GM18520 (cell line): ENCODE measurements around the gene TASOR.

Experiments used
- ATAC-seq: cut with Tn5 transposase; IDR thresholded peaks from one replicate; pipeline ENCODE4 v1.9.1; 2021; ENCODE audit not compliant: unreplicated experiment

TASOR gene

GRCh38 chr3:56689303-56689702 is 6.2 kb upstream of the TASOR start:
- ATAC-seq, result no peak

DNA sequence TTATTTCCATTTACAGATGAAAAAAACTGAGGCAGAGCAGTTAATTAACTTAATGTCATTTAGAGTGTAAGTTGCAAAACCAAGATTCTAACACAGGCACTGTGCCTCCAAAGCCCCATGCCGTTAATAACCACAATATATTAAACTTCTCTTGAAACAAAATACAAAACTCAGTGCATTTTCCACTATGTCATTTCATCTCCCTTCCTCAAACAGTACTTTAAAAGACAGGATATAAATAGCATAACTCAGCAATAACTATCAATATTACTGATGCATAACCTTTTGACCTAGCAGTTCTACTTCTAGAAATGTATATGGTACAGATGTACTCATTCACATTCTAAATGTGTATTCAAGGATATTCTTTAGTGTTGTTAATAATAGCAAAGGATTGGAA is 5.1 kb upstream of the TASOR start:
- ATAC-seq, result no peak

GRCh38 chr3:56684029-56684428 is 964 bp upstream of the TASOR start:
- no peak for ATAC-seq

GRCh38 chr3:56682462-56683121 is 473 bp downstream of the TASOR start:
- peak; percentile 38 for ATAC-seq

DNA sequence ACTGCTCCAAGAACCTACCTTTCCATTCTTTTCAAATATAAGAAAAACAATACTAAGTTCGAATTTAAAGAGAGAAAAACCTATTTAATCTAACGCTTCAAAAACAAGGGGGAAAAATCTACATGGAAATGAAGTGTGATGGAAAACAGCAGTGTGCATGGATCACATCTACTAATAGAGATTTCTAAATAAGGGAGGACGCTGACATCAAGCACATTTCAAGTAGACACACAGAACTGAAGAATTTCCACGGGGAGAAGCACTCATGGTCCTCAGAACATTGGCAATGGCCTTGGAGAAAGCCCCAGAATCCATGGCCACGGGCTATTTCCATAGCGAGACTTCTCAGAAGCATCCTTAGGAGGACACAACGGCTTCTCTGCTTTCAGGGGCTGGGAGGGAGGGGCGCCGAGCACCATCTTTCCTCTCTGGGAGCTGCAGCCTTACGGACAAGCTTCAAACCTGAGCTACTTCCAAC is 1.0 kb downstream of the TASOR start:
- no peak for ATAC-seq

DNA sequence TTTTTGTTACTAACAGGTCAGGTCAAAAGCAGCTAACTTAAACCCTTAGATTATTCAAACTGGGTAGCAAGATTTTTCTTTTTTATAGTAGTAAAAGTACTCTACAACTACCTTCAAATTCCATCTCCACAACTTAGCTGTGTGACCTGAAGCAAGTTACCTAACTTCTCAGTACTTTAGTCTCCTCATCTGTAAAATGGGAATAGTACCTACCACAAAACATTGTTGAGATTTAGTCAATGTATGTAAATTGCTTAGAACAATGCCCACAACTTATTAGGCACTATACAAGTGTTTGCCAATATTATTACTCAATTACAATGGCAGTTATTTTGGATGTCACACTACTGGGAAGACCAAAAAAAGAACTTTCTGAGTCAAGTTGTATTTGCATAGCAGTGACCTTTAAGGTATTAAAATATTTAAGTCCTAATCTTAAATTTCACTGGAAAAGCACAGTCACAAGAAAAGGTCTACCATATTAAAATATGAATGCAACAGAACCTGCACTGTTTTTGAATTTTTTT is 2.9 kb downstream of the TASOR start:
- ATAC-seq, result no peak

DNA sequence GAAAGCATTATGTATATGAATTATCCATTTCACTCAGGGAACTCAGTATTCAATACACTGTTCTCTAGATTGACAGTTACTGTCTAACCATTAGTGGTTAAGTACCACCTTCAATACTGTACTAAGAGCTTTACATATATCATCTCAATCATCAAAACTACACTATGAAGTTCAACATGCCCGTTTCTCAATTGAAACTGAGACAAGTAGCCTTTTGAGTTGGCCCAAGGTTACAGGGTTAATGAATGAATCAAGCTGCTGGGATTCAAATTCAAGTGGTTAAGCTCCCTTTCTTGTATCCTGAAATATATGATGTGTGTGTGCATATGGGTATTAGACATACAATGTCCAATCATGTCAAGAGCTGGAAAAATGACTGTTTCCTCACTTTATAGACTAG is 5.8 kb downstream of the TASOR start:
- ATAC-seq, result peak; percentile 80

- no peak for ATAC-seq
Measured at GRCh38 chr3:56673781-56674457, 9.1 kb downstream of the TASOR start.

DNA sequence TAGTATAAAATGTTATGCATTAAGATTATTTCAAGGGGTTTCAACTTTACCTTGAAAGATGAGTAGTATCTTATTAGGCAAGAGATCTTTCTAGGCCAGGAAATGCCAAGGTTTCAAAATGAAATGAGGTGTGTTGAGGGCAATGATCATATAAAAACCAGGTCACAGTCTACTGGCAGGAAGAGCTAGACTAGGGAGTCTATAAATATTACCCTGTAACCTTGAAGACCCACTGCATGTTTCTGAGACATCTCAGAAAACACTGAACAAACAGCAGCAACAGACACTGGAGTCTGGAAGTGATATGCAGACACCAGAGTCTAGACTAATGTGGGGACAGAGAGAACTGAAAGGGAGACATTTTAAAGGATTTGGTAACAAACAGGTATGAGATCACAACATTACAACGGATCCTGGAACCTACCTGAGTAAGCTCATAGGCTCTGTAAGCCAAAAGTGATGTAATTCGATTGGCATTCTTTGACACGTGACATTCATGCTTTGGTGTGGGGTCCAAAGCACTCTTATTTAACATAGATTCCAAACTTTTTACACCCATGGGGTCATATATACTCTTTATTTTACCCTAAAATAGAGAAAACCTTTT is 15.0 kb downstream of the TASOR start:
- no peak for ATAC-seq

GRCh38 chr3:56664823-56665222 is 18.2 kb downstream of the TASOR start:
- ATAC-seq, result no peak

DNA sequence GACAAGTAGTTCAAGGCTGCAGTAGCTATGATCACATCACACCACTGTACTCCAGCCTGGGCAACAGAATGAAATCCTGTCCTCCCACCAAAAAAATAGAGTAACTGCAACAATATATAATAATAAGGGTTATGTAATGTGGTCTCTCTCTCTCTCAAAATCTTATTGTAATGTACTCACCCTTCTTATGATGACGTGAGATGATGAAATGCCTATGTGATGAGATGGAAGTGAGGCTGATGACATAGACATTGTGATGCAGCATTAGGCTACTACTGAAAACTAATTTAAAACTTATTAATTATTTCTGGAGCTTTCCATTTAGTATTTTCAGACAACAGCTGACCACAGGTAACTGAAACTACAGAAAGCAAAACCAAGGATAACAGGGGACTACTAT is 27.4 kb downstream of the TASOR start:
- ATAC-seq, result no peak

DNA sequence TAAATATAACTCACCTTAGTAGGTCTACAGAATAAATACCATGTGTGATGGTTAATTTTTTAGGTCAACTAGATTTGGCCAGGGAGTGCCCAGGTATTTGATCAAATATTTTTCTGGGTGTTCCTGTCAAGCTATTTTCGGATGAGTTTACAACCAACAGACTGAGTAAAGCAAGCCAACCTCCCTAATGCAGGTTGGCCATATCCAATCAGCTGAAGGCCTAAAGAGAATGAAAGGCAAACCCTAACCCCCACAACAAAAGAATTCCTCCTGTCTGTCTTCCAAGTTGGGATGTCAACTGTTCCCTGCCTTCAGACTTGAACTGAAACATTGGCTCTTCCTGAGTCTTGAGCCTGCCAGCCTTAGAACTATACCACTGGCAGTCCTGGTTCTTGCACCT is 28.6 kb downstream of the TASOR start:
- no peak for ATAC-seq

- ATAC-seq, result no peak
Measured at GRCh38 chr3:56645407-56645806, 37.7 kb downstream of the TASOR start.

DNA sequence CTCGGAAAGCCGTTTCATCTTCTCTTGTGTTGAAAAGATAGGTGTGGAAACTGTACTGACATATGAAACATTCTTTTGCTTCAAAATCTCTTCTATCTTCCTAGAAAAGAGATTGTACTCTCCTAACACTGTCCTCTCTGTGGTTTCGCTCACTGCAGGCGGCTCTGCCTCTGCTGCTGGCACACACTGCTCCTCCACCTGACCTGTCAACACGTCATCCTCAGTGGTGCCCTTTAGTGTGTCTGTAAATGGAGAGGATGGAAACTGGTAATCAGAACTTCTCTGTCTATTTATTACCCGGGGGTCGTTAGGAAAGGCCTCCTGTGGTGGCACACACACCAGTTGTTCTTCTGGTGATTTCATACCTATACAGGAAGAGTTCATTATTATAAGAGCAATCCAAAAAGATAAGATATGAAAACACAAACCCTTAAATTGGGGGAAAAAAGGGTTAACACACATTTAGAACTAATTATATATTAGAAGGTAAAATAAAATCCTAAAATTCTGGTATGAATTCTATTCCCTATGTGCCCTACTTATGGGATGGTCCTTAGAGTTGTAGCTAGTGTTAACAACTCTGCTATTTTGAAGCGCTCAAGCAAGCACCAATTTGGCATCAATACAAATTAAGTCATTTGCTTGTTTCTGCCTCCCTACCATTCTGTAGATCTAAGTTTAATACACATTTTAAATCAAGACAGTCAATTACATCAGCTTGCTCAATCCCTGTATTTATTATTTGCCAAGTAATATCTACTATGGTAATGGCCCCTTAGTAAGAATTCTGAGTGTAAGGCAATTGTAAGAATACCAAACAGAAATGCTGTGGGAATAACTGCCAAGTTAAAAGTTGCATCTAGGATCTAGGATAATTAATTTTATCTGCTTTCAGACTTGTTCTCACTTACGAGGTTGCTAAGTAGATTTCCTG is 49.2 kb downstream of the TASOR start:
- no peak for ATAC-seq
